Right lobe of liver (tissue), 6 donors: ENCODE results near the gene THSD7A. TPM values are rescaled to one million over a fixed set of nuclear protein-coding genes. Genes with fewer than 3 reads are reported as not detected.
"Not testable (repeated sequence)": the region's sequence is repeated elsewhere in the genome, so short reads cannot be mapped to it uniquely, and the experiment has no call there.

ENCODE experiments used
- ATAC-seq, 4 donors: fragments of 200-7000 bp; cut with Tn5 transposase; one replicate each; pipeline ENCODE4 v1.9.1; 2020; ENCODE audit warnings: mild to moderate bottlenecking in 4 of 4, moderate library complexity in 4 of 4
- DNase-seq, 3 donors: peaks; one replicate each; pipeline ENCODE4 v3.0.0-alpha.2; 2020
- H3K27ac ChIP-seq, 3 donors: fragments of 200-600 bp; one replicate each; pipeline ENCODE4 v1.8.0; 2022
- H3K27me3 ChIP-seq, 2 donors: fragments of 200-600 bp; one replicate each; pipeline ENCODE4 v1.8.0; 2022
- H3K36me3 ChIP-seq, 4 donors: fragments of 200-600 bp; sonication (generic) in 1 of 4; one replicate each; pipeline versions ENCODE4 v1.5.1 to v1.8.0; 2017 to 2022; ENCODE audit warnings: control low read depth in 1 of 4
- H3K4me1 ChIP-seq, 4 donors: fragments of 200-600 bp; sonication (generic) in 1 of 4; one replicate each; pipeline versions ENCODE4 v1.5.1 to v1.8.0; 2017 to 2022; ENCODE audit warnings: control low read depth in 1 of 4
- H3K4me3 ChIP-seq, 3 donors: fragments of 200-600 bp; one replicate each; pipeline ENCODE4 v1.8.0; 2022
- H3K9me3 ChIP-seq, 4 donors: fragments of 200-600 bp; sonication (generic) in 1 of 4; one replicate each; pipeline versions ENCODE4 v1.5.1 to v1.8.0; 2017 to 2022; ENCODE audit warnings: control low read depth in 1 of 4
- CTCF ChIP-seq, 4 donors: fragments of 200-600 bp in 3 of 4; fragments of 450-650 bp in 1 of 4; IDR thresholded peaks; one replicate each; pipeline versions ENCODE4 v1.5.1 to v1.8.0; 2016 to 2022; ENCODE audit warnings: antibody characterized with exemption in 4 of 4, mild to moderate bottlenecking in 2 of 4
- POLR2A ChIP-seq: fragments of 450-650 bp; IDR thresholded peaks from one replicate; pipeline ENCODE4 v1.6.1; 2017; ENCODE audit warnings: antibody characterized with exemption, mild to moderate bottlenecking
- WGBS: methylation state at CpG from one replicate; pipeline ENCODE4 v1.1.6; 2018; ENCODE audit warnings: low coverage, low lambda C conversion rate; ENCODE audit not compliant: insufficient coverage; ENCODE audit errors: missing lambda C conversion rate; 5-methylcytosine and 5-hydroxymethylcytosine counted together
- intact Hi-C, 2 donors: fragments of 100-400 bp; cut with DNase I; formaldehyde crosslinking; loops; one replicate each; pipeline versions ENCODE4 v1.11.2 to v1.14.1; 2022
- total RNA-seq, 6 experiments: library from RNA; depleted of rRNA in 2 of 6; stranded (reverse); fragments of >200 nt in 2 of 6; fragmentation: NEBNext Ultra II Directional in 3 of 6; extraction: Animal tissue kit (Norgen Biotek cat#: 25700) in 3 of 6; gene quantifications; one replicate each; pipeline versions ENCODE4 v1.1.0 to v1.2.4, GENCODE V29; 2016 to 2023
- donor health status: DM: no; HTN: yes; CAD: no.
- donor health status: DM: no; HTN: no; CAD: no.
- donor health status: DM: no; HTN: no; CAD: no.
- donor health status: DM: no; HTN: yes; CAD: no.
- donor health status: DM: no; HTN: yes; CAD: no.

Gene THSD7A
- total RNA-seq, 6 experiments from 2014 or later = 1.1 to 2.5 (median 1.4) TPM

DNA sequence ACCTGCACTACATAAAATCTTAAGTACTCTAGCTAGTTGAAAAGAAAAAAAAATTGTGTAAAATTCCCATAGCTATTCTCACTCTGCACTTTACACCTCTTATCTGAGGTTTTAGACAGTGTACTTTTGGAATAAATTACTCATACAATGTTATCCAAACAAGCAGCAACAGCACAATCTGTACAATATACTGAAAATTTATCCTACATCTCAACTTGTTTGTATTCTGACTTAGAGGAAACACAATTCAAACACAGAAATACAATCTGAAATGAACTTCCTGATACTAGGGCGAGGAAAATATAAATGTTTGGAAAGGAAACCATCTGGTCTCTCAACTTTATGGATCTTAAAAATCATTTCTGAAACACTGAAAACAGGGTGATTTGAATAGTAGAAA is 381.7 kb downstream of the THSD7A start:
- no peak for TF ChIP-seq POLR2A
- no peak for TF ChIP-seq CTCF (IDR thresholded peaks at IDR 0.05)
- no peak overlapping the region for H3K4me3 ChIP-seq
- H3K27ac ChIP-seq = no peak overlapping the region
- 50% methylated on average over 1 of the region's 1 CpG for WGBS
- no peaks in the 10 kb centered on the region for H3K27me3 ChIP-seq
- intact Hi-C loops = no loop called here
- H3K4me1 ChIP-seq = no peaks in the 10 kb centered on the region
- no peak for DNase-seq
- no peaks in the 10 kb centered on the region for H3K36me3 ChIP-seq
- no peaks in the 10 kb centered on the region for H3K9me3 ChIP-seq
- ATAC-seq = peak in 2 of 4 donors; percentile 66 to 91

- Histone ChIP-seq H3K4me3 (no peak overlapping the region), H3K27ac (no peak overlapping the region), H3K9me3 (no peaks in the 10 kb centered on the region), H3K36me3 (no peaks in the 10 kb centered on the region), H3K27me3 (no peaks in the 10 kb centered on the region), H3K4me1 (no peaks in the 10 kb centered on the region)
- ATAC-seq (no peak), DNase-seq (no peak)
- WGBS = 70% methylated on average over 3 of the region's 3 CpGs
- TF ChIP-seq POLR2A (no peak), CTCF (IDR thresholded peaks at IDR 0.05) (no peak)
- intact Hi-C loops = no loop called here
Measured at GRCh38 chr7:11449316-11449715, 382.7 kb downstream of the THSD7A start.

GRCh38 chr7:11448323-11448722 is 383.7 kb downstream of the THSD7A start:
- Histone ChIP-seq H3K36me3 (no peaks in the 10 kb centered on the region), H3K27ac (no peak overlapping the region), H3K9me3 (no peaks in the 10 kb centered on the region), H3K4me1 (no peaks in the 10 kb centered on the region), H3K4me3 (no peak overlapping the region), H3K27me3 (no peaks in the 10 kb centered on the region)
- TF ChIP-seq CTCF (IDR thresholded peaks at IDR 0.05) = no peak
- no peak for TF ChIP-seq POLR2A
- intact Hi-C loops = no loop called here
- no peak for ATAC-seq
- 78% methylated on average over 4 of the region's 4 CpGs for WGBS
- no peak for DNase-seq

- Histone ChIP-seq H3K27ac (no peak overlapping the region), H3K27me3 (no peaks in the 10 kb centered on the region), H3K4me1 (no peaks in the 10 kb centered on the region), H3K36me3 (no peaks in the 10 kb centered on the region), H3K9me3 (no peaks in the 10 kb centered on the region), H3K4me3 (no peak overlapping the region)
- WGBS = 94% methylated on average over 4 of the region's 4 CpGs
- TF ChIP-seq CTCF (IDR thresholded peaks at IDR 0.05) (no peak), POLR2A (no peak)
- ATAC-seq (no peak), DNase-seq (no peak)
- intact Hi-C loops = no loop called here
Measured at GRCh38 chr7:11447106-11447505, 384.9 kb downstream of the THSD7A start.

GRCh38 chr7:11443934-11444333 is 388.1 kb downstream of the THSD7A start:
- DNase-seq, H3K4me1 ChIP-seq, H3K27me3 ChIP-seq, ATAC-seq, H3K9me3 ChIP-seq, intact Hi-C loops, H3K36me3 ChIP-seq, H3K27ac ChIP-seq, H3K4me3 ChIP-seq: not testable (repeated sequence)
- WGBS = 92% methylated on average over 4 of the region's 4 CpGs
